Measurements from ENCODE around the gene DNAJA3. TPM values are rescaled to one million over a fixed set of nuclear protein-coding genes. Genes with fewer than 3 reads are reported as not detected.
A peak's percentile ranks its signal among the peaks of the same experiment; 100 is the strongest.

DNAJA3 gene
- total RNA-seq, 2 donors from 2014 or later = 47.6 to 60.0 TPM

GRCh38 chr16:4419402-4419959 is 6.2 kb upstream of the DNAJA3 start:
- H3K27ac ChIP-seq = no peak overlapping the region
- no peak overlapping the region for H3K4me3 ChIP-seq
- 75% methylated on average over 7 of the region's 7 CpGs for WGBS
- no peaks in the 10 kb centered on the region for H3K9me3 ChIP-seq
- H3K27me3 ChIP-seq (replicated peaks; ENCODE audit: insufficient read depth) = no peaks in the 10 kb centered on the region
- intact Hi-C loops (cut with DNase I) = no loop called here
- no peaks in the 10 kb centered on the region for H3K4me1 ChIP-seq (replicated peaks)
- TF ChIP-seq, protein P1, sequence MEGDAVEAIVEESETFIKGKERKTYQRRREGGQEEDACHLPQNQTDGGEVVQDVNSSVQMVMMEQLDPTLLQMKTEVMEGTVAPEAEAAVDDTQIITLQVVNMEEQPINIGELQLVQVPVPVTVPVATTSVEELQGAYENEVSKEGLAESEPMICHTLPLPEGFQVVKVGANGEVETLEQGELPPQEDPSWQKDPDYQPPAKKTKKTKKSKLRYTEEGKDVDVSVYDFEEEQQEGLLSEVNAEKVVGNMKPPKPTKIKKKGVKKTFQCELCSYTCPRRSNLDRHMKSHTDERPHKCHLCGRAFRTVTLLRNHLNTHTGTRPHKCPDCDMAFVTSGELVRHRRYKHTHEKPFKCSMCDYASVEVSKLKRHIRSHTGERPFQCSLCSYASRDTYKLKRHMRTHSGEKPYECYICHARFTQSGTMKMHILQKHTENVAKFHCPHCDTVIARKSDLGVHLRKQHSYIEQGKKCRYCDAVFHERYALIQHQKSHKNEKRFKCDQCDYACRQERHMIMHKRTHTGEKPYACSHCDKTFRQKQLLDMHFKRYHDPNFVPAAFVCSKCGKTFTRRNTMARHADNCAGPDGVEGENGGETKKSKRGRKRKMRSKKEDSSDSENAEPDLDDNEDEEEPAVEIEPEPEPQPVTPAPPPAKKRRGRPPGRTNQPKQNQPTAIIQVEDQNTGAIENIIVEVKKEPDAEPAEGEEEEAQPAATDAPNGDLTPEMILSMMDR (IDR thresholded peaks at IDR 0.05) = no peak
- no peak for TF ChIP-seq POLR2AphosphoS5 (IDR thresholded peaks at IDR 0.05)
- TF ChIP-seq POLR2A (IDR thresholded peaks at IDR 0.05) = no peak
- DNase-seq (ENCODE audit: low spot score) = no peak
- H3K36me3 ChIP-seq = no peaks in the 10 kb centered on the region

DNA sequence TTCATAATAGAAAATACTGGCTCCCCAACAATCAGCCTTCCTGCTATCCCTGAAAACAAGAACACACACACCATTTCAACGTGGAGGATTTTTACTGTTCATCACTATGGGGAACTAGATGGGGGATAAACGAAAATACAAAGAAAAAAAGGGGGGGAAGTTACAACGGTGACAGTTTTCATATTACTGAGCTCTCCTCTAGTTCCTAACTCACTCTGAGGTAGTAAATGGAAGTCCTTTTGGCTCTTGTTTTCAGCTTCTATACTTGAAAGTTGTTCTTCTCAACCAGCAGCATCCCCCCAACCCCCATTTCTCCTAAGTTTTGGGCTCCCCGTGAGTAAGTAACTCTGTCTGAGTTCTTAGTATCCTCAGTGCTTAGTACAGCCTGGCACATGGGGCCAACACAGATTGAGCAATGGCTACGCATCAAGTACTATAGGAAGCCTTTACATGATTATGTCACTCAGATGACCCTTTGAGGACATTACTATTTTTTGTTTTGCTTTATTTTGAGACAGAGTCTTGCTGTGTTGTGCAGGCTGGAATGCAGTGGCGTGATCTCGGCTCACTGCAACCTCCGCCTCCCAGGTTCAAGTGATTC is 5.1 kb upstream of the DNAJA3 start:
- Histone ChIP-seq H3K9me3 (no peaks in the 10 kb centered on the region), H3K27me3 (replicated peaks; ENCODE audit: insufficient read depth) (no peaks in the 10 kb centered on the region), H3K27ac (no peak overlapping the region), H3K4me3 (no peak overlapping the region), H3K4me1 (replicated peaks) (no peaks in the 10 kb centered on the region), H3K36me3 (no peaks in the 10 kb centered on the region)
- WGBS = 81% methylated on average over 8 of the region's 8 CpGs
- intact Hi-C loops (cut with DNase I) = no loop called here
- DNase-seq (ENCODE audit: low spot score) = no peak
- TF ChIP-seq POLR2A (IDR thresholded peaks at IDR 0.05) (no peak), POLR2AphosphoS5 (IDR thresholded peaks at IDR 0.05) (no peak)
- TF ChIP-seq, protein P1 (IDR thresholded peaks at IDR 0.05) = no peak

DNA sequence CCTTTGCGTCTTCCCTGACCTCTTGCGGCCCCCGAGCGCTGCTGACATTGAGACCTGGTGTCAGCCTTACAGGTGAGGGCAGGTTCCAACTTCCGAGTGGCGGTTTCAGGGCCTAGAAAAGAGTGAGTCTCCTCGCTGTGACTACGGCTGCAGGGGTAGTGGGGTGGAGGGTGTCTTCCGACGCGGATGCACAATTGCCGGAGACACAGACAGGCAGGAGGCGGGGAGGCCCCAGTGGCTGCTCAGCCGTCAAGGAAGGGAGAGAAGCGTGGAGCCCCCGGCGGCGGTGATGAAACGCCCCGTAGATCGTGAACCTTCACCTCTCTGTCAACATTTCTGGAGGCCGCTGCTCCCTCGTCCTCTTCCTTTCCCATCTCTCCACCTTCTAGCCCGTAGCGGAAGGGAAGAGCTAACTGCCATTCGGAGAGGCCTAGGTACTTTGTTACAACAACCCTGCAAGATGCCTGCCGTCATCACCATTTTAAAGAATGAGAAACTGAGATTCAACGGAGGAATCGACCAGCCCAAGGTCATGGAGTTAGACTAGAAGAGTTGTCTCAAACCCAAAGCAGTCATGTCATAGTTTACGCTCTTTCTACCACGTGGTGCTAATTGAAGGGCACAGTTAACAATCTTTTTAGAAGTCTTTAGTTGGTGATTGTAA is 485 bp downstream of the DNAJA3 start:
- DNase-seq (ENCODE audit: low spot score) = no peak
- H3K36me3 ChIP-seq = no peaks in the 10 kb centered on the region
- no peaks in the 10 kb centered on the region for H3K27me3 ChIP-seq (replicated peaks; ENCODE audit: insufficient read depth)
- H3K4me3 ChIP-seq = peak overlapping the region; percentile 90 to 95
- H3K4me1 ChIP-seq (replicated peaks) = peaks cover 7% of the 10 kb centered on the region
- 3% methylated on average over 31 of the region's 31 CpGs for WGBS
- H3K27ac ChIP-seq = peak overlapping the region; percentile 88 to 98
- no peaks in the 10 kb centered on the region for H3K9me3 ChIP-seq
- intact Hi-C loops (cut with DNase I) = no loop called here
- no peak for TF ChIP-seq POLR2AphosphoS5 (IDR thresholded peaks at IDR 0.05)
- no peak for TF ChIP-seq POLR2A (IDR thresholded peaks at IDR 0.05)
- TF ChIP-seq, protein P1 (IDR thresholded peaks at IDR 0.05) = no peak

DNA sequence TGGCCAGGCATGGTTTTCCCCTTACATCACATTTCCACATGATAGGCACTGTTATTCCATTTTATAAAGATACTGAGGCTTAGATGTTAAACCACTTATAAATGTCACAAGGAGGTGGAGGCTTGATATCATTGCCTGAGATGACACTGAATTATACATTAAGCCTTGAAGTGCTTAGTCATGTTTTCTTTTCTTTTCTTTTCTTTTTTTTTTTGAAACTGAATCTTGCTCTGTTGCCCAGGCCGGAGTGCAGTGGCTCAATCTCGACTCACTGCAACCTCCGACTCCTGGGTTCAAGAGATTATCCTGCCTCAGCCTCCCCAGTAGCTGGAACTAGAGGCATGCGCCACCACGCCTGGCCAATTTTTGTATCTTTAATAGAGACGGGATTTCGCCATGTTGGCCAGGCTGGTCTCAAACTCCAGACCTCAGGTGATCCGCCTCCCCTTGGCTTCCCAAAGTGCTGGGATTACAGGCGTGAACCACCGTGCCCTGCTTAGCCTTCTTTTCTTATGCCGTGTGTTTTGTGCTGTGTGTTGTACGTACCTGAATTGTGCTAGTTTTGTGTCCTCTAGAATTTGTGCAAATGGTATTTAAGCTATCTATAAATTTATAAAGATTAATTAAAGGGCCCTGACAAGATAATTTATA is 1.2 kb downstream of the DNAJA3 start:
- Histone ChIP-seq H3K4me1 (replicated peaks) (peaks cover 7% of the 10 kb centered on the region), H3K27me3 (replicated peaks; ENCODE audit: insufficient read depth) (no peaks in the 10 kb centered on the region), H3K27ac (no peak overlapping the region), H3K4me3 (peak overlapping the region in 1 of 2 donors; percentile 95), H3K9me3 (no peaks in the 10 kb centered on the region), H3K36me3 (no peaks in the 10 kb centered on the region)
- TF ChIP-seq, protein P1 (IDR thresholded peaks at IDR 0.05) = no peak
- TF ChIP-seq POLR2A (IDR thresholded peaks at IDR 0.05) (no peak), POLR2AphosphoS5 (IDR thresholded peaks at IDR 0.05) (no peak)
- WGBS = 93% methylated on average over 12 of the region's 12 CpGs
- intact Hi-C loops (cut with DNase I) = no loop called here
- no peak for DNase-seq (ENCODE audit: low spot score)
